Mesenchymal stem cell (in vitro differentiated cells and primary cell): ENCODE measurements around the gene WWOX.

Source experiments
- DNase-seq: peaks from one replicate; pipeline ENCODE4 v3.0.0-alpha.2; 2013
- H2AFZ ChIP-seq: one replicate; pipeline ENCODE4 v1.6.1; 2013; ENCODE audit warnings: low read depth, mild to moderate bottlenecking, control low read depth, inconsistent platforms, low read length, moderate library complexity
- H2AK5ac ChIP-seq: 2 replicates; pipeline ENCODE4 v1.6.1; 2013; ENCODE audit warnings: low read length, moderate library complexity, mild to moderate bottlenecking, inconsistent platforms; ENCODE audit not compliant: severe bottlenecking
- H2BK120ac ChIP-seq: one replicate; pipeline ENCODE4 v1.6.1; 2013; ENCODE audit warnings: low read depth, mild to moderate bottlenecking, inconsistent platforms, low read length, moderate library complexity
- H2BK12ac ChIP-seq, 2 experiments: one replicate each; pipeline ENCODE4 v1.6.1; 2013; ENCODE audit warnings: inconsistent platforms in 2 of 2, low read length in 2 of 2, mild to moderate bottlenecking in 2 of 2, moderate library complexity in 2 of 2, control low read depth in 1 of 2
- H2BK15ac ChIP-seq: one replicate; pipeline ENCODE4 v1.6.1; 2013; ENCODE audit warnings: mild to moderate bottlenecking, low read depth, inconsistent platforms; ENCODE audit not compliant: poor library complexity, severe bottlenecking
- H2BK5ac ChIP-seq: 2 replicates; pipeline ENCODE4 v1.6.1; 2013; ENCODE audit warnings: low read depth, mild to moderate bottlenecking, low read length, control low read depth, inconsistent platforms; ENCODE audit not compliant: poor library complexity, severe bottlenecking
- H3K14ac ChIP-seq, 2 experiments: one replicate each; pipeline ENCODE4 v1.6.1; 2013; ENCODE audit warnings: inconsistent platforms in 2 of 2, low read length in 2 of 2, control low read depth in 1 of 2, mild to moderate bottlenecking in 1 of 2, moderate library complexity in 1 of 2
- H3K18ac ChIP-seq, 2 experiments: one replicate each; pipeline ENCODE4 v1.6.1; 2013; ENCODE audit warnings: inconsistent platforms in 2 of 2, low read length in 2 of 2, control low read depth in 1 of 2, low read depth in 1 of 2, mild to moderate bottlenecking in 1 of 2
- H3K23ac ChIP-seq, 2 experiments: one replicate each; pipeline ENCODE4 v1.6.1; 2013; ENCODE audit warnings: inconsistent platforms in 2 of 2, low read length in 2 of 2, mild to moderate bottlenecking in 2 of 2, moderate library complexity in 2 of 2, control low read depth in 1 of 2
- H3K27ac ChIP-seq: 2 replicates; pipeline ENCODE4 v1.5.1; 2013; ENCODE audit warnings: mild to moderate bottlenecking, moderate library complexity, low read length, control low read depth, inconsistent platforms; ENCODE audit not compliant: poor library complexity, severe bottlenecking
- H3K27me3 ChIP-seq, 2 experiments: 2 replicates each; pipeline versions ENCODE4 v1.6.1 to v1.7.0; 2013; ENCODE audit warnings: low read length in 2 of 2, mild to moderate bottlenecking in 2 of 2, moderate library complexity in 2 of 2, control low read depth in 1 of 2, inconsistent platforms in 1 of 2; ENCODE audit not compliant: control insufficient read depth in 1 of 2, insufficient read depth in 1 of 2
- H3K36me3 ChIP-seq, 2 experiments: 2 replicates each; pipeline versions ENCODE4 v1.6.1 to v1.7.0; 2013; ENCODE audit warnings: low read length in 2 of 2, control low read depth in 1 of 2, inconsistent platforms in 1 of 2, low read depth in 1 of 2, mild to moderate bottlenecking in 1 of 2; ENCODE audit not compliant: insufficient read depth in 2 of 2, control insufficient read depth in 1 of 2
- H3K4ac ChIP-seq, 2 experiments: one replicate each; pipeline ENCODE4 v1.6.1; 2013; ENCODE audit warnings: inconsistent platforms in 2 of 2, low read length in 2 of 2, mild to moderate bottlenecking in 2 of 2, moderate library complexity in 2 of 2, control low read depth in 1 of 2, low read depth in 1 of 2
- H3K4me1 ChIP-seq: 2 replicates; pipeline ENCODE4 v1.6.1; 2013; ENCODE audit warnings: low read depth, low read length, control low read depth; ENCODE audit not compliant: control insufficient read depth, insufficient read depth
- H3K4me2 ChIP-seq: 2 replicates; pipeline ENCODE4 v1.6.1; 2013; ENCODE audit warnings: low read length, mild to moderate bottlenecking, inconsistent platforms; ENCODE audit not compliant: poor library complexity, severe bottlenecking
- H3K4me3 ChIP-seq, 2 experiments: 2 replicates each; pipeline versions ENCODE4 v1.5.1 to v1.7.0; 2013; ENCODE audit warnings: low read length in 2 of 2, mild to moderate bottlenecking in 2 of 2, control low read depth in 1 of 2, low read depth in 1 of 2; ENCODE audit not compliant: insufficient read depth in 1 of 2
- H3K79me1 ChIP-seq: replicated peaks from 2 replicates; pipeline ENCODE4 v1.6.1; 2013; ENCODE audit warnings: mild to moderate bottlenecking, control low read depth, low read length, inconsistent platforms; ENCODE audit not compliant: poor library complexity, severe bottlenecking
- H3K9ac ChIP-seq: 2 replicates; pipeline ENCODE4 v1.7.0; 2013; ENCODE audit warnings: mild to moderate bottlenecking, low read length, moderate library complexity
- H3K9me3 ChIP-seq: 2 replicates; pipeline ENCODE4 v1.7.0; 2013; ENCODE audit warnings: mild to moderate bottlenecking, low read length; ENCODE audit not compliant: control insufficient read depth
- H4K8ac ChIP-seq: one replicate; pipeline ENCODE4 v1.6.1; 2013; ENCODE audit warnings: inconsistent platforms, mild to moderate bottlenecking, low read length, moderate library complexity
- H4K91ac ChIP-seq: one replicate; pipeline ENCODE4 v1.6.1; 2013; ENCODE audit warnings: mild to moderate bottlenecking, low read length, inconsistent platforms
- WGBS: methylation state at CpG from one replicate; pipeline ENCODE4 v1.1.7; 2013; ENCODE audit warnings: mixed read lengths; 5-methylcytosine and 5-hydroxymethylcytosine counted together

Gene WWOX

GRCh38 chr16:78537511-78537910, 438.1 kb downstream of the WWOX start:
- H3K4me2 ChIP-seq = no peak overlapping the region
- no peak overlapping the region for H2AFZ ChIP-seq
- H3K27me3 ChIP-seq = no peaks in the 10 kb centered on the region
- no peak overlapping the region for H2AK5ac ChIP-seq
- H3K4me1 ChIP-seq = no peaks in the 10 kb centered on the region
- no peak overlapping the region for H3K4me3 ChIP-seq
- 96% methylated on average over 10 of the region's 10 CpGs for WGBS
- H3K9ac ChIP-seq = no peak overlapping the region
- no peak for DNase-seq
- no peak overlapping the region for H4K8ac ChIP-seq
- no peaks in the 10 kb centered on the region for H3K79me1 ChIP-seq
- H3K4ac ChIP-seq = no peak overlapping the region
- H3K36me3 ChIP-seq = no peaks in the 10 kb centered on the region
- no peak overlapping the region for H2BK15ac ChIP-seq
- no peaks in the 10 kb centered on the region for H3K9me3 ChIP-seq
- H2BK5ac ChIP-seq = no peak overlapping the region
- H2BK12ac ChIP-seq = no peak overlapping the region
- H3K18ac ChIP-seq = no peak overlapping the region
- no peak overlapping the region for H2BK120ac ChIP-seq
- H3K23ac ChIP-seq = no peak overlapping the region
- H4K91ac ChIP-seq = no peak overlapping the region
- H3K14ac ChIP-seq = no peak overlapping the region
- H3K27ac ChIP-seq = no peak overlapping the region

- Histone ChIP-seq H2AK5ac (no peak overlapping the region), H3K18ac (no peak overlapping the region), H3K79me1 (no peaks in the 10 kb centered on the region), H3K14ac (no peak overlapping the region), H2AFZ (no peak overlapping the region), H3K4me1 (no peaks in the 10 kb centered on the region), H3K23ac (no peak overlapping the region), H3K27ac (no peak overlapping the region), H3K9me3 (no peaks in the 10 kb centered on the region), H3K9ac (no peak overlapping the region), H3K4me3 (no peak overlapping the region), H4K8ac (no peak overlapping the region), H3K27me3 (no peaks in the 10 kb centered on the region), H3K4ac (no peak overlapping the region), H2BK120ac (no peak overlapping the region), H2BK12ac (no peak overlapping the region), H3K4me2 (no peak overlapping the region), H4K91ac (no peak overlapping the region), H2BK15ac (no peak overlapping the region), H2BK5ac (no peak overlapping the region), H3K36me3 (no peaks in the 10 kb centered on the region)
- WGBS = 89% methylated on average over 8 of the region's 9 CpGs
- no peak for DNase-seq
These were observed 438.8 kb downstream of the WWOX start for GRCh38 chr16:78538292-78538691.

GRCh38 chr16:78538919-78539318, 439.5 kb downstream of the WWOX start:
- H2AK5ac ChIP-seq = no peak overlapping the region
- H3K27ac ChIP-seq = no peak overlapping the region
- no peak overlapping the region for H3K9ac ChIP-seq
- H3K36me3 ChIP-seq = no peaks in the 10 kb centered on the region
- no peak overlapping the region for H3K4me3 ChIP-seq
- H2BK15ac ChIP-seq = no peak overlapping the region
- no peak overlapping the region for H2AFZ ChIP-seq
- H4K8ac ChIP-seq = no peak overlapping the region
- no peaks in the 10 kb centered on the region for H3K9me3 ChIP-seq
- H3K18ac ChIP-seq = no peak overlapping the region
- H3K4me2 ChIP-seq = no peak overlapping the region
- H3K14ac ChIP-seq = no peak overlapping the region
- WGBS = 96% methylated on average over 3 of the region's 3 CpGs
- DNase-seq = no peak
- no peak overlapping the region for H3K4ac ChIP-seq
- no peaks in the 10 kb centered on the region for H3K4me1 ChIP-seq
- H3K79me1 ChIP-seq = no peaks in the 10 kb centered on the region
- H3K23ac ChIP-seq = no peak overlapping the region
- H3K27me3 ChIP-seq = no peaks in the 10 kb centered on the region
- H2BK12ac ChIP-seq = no peak overlapping the region
- H2BK5ac ChIP-seq = no peak overlapping the region
- H2BK120ac ChIP-seq = no peak overlapping the region
- no peak overlapping the region for H4K91ac ChIP-seq

GRCh38 chr16:78542419-78542818, 443.0 kb downstream of the WWOX start:
- no peaks in the 10 kb centered on the region for H3K79me1 ChIP-seq
- no peaks in the 10 kb centered on the region for H3K9me3 ChIP-seq
- H3K23ac ChIP-seq = no peak overlapping the region
- 94% methylated on average over 6 of the region's 7 CpGs for whole genome bisulfite sequencing
- DNase-seq = no peak
- H3K14ac ChIP-seq = no peak overlapping the region
- no peak overlapping the region for H3K4me3 ChIP-seq
- no peak overlapping the region for H3K27ac ChIP-seq
- H2BK12ac ChIP-seq = no peak overlapping the region
- H2AK5ac ChIP-seq = no peak overlapping the region
- no peak overlapping the region for H3K9ac ChIP-seq
- no peak overlapping the region for H2BK15ac ChIP-seq
- H3K4ac ChIP-seq = no peak overlapping the region
- no peak overlapping the region for H2AFZ ChIP-seq
- H3K4me1 ChIP-seq = no peaks in the 10 kb centered on the region
- H2BK120ac ChIP-seq = no peak overlapping the region
- no peak overlapping the region for H3K18ac ChIP-seq
- no peak overlapping the region for H4K8ac ChIP-seq
- H3K27me3 ChIP-seq = no peaks in the 10 kb centered on the region
- H3K36me3 ChIP-seq = no peaks in the 10 kb centered on the region
- no peak overlapping the region for H4K91ac ChIP-seq
- no peak overlapping the region for H3K4me2 ChIP-seq
- H2BK5ac ChIP-seq = no peak overlapping the region
